Nephron (organoid): ENCODE measurements around the gene PRM2.
A peak's percentile ranks its signal among the peaks of the same experiment; 100 is the strongest.

Experiments used
- H3K27ac Mint-ChIP-seq, 3 experiments: 2 replicates each; pipeline ENCODE4 v1.8.0; 2020; ENCODE audit warnings: mixed read lengths in 3 of 3, mild to moderate bottlenecking in 2 of 3, moderate library complexity in 1 of 3
- H3K27me3 Mint-ChIP-seq: 2 replicates; pipeline ENCODE4 v1.8.0; 2021; ENCODE audit warnings: low read depth, mild to moderate bottlenecking, moderate library complexity, mixed read lengths
- H3K36me3 Mint-ChIP-seq: 2 replicates; pipeline ENCODE4 v1.8.0; 2020; ENCODE audit warnings: low read depth, mixed read lengths
- H3K4me1 Mint-ChIP-seq: 2 replicates; pipeline ENCODE4 v1.8.0; 2020; ENCODE audit warnings: mixed read lengths
- H3K4me3 Mint-ChIP-seq, 3 experiments: 2 replicates each; pipeline ENCODE4 v1.8.0; 2020; ENCODE audit warnings: mild to moderate bottlenecking in 3 of 3, mixed read lengths in 3 of 3, moderate library complexity in 2 of 3
- H3K9me3 Mint-ChIP-seq: 2 replicates; pipeline ENCODE4 v1.8.0; 2020; ENCODE audit warnings: mixed read lengths
- TF ChIP-seq, protein P1 (sequence below), 3 experiments: fragments of 200-600 bp; sonication (generic); IDR thresholded peaks; one replicate each; pipeline ENCODE4 v1.5.0; 2021; ENCODE audit warnings: antibody characterized with exemption in 3 of 3; ENCODE audit not compliant: unreplicated experiment in 3 of 3

PRM2 gene

GRCh38 chr16:11245988-11246387 lies 30.3 kb downstream of the PRM2 start:
- H3K9me3 Mint-ChIP-seq, result no peaks in the 10 kb centered on the region
- peaks cover 13% of the 10 kb centered on the region for H3K4me1 Mint-ChIP-seq
- H3K27me3 Mint-ChIP-seq, result peaks cover 15% of the 10 kb centered on the region
- TF ChIP-seq, protein P1, sequence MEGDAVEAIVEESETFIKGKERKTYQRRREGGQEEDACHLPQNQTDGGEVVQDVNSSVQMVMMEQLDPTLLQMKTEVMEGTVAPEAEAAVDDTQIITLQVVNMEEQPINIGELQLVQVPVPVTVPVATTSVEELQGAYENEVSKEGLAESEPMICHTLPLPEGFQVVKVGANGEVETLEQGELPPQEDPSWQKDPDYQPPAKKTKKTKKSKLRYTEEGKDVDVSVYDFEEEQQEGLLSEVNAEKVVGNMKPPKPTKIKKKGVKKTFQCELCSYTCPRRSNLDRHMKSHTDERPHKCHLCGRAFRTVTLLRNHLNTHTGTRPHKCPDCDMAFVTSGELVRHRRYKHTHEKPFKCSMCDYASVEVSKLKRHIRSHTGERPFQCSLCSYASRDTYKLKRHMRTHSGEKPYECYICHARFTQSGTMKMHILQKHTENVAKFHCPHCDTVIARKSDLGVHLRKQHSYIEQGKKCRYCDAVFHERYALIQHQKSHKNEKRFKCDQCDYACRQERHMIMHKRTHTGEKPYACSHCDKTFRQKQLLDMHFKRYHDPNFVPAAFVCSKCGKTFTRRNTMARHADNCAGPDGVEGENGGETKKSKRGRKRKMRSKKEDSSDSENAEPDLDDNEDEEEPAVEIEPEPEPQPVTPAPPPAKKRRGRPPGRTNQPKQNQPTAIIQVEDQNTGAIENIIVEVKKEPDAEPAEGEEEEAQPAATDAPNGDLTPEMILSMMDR (IDR thresholded peaks at IDR 0.05; ENCODE audit: unreplicated experiment in 3 of 3), result no peak
- peaks cover 7% of the 10 kb centered on the region for H3K36me3 Mint-ChIP-seq
- H3K4me3 Mint-ChIP-seq, result no peak overlapping the region
- no peak overlapping the region for H3K27ac Mint-ChIP-seq

GRCh38 chr16:11245222-11245737 lies 31.0 kb downstream of the PRM2 start:
- TF ChIP-seq, protein P1 (IDR thresholded peaks at IDR 0.05; ENCODE audit: unreplicated experiment in 3 of 3), result no peak
- peak overlapping the region in 1 of 3 experiments; percentile 6 for H3K27ac Mint-ChIP-seq
- peaks cover 15% of the 10 kb centered on the region for H3K27me3 Mint-ChIP-seq
- H3K4me3 Mint-ChIP-seq, result no peak overlapping the region
- H3K9me3 Mint-ChIP-seq, result no peaks in the 10 kb centered on the region
- peaks cover 3% of the 10 kb centered on the region for H3K36me3 Mint-ChIP-seq
- H3K4me1 Mint-ChIP-seq, result peaks cover 14% of the 10 kb centered on the region

DNA sequence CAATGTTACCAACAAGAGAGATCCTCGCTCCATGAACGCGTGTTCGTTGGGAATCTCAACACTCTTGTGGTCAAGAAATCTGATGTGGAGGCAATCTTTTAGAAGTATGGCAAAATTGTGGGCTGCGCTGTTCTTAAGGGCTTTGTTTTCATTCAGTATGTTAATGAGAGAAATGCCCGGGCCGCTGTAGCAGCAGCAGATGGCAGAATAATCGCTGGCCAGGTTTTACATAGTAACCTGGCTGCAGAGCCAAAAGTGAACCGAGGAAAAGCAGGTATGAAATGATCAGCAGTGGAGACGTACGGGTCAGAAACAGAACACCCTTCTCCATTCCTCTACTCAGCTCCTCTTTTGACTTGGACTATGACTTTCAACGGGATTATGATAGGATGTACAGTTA lies 33.6 kb downstream of the PRM2 start:
- Mint-ChIP-seq H3K27me3 (peaks cover 13% of the 10 kb centered on the region), H3K27ac (no peak overlapping the region), H3K4me1 (peaks cover 13% of the 10 kb centered on the region), H3K4me3 (no peak overlapping the region), H3K36me3 (no peaks in the 10 kb centered on the region), H3K9me3 (no peaks in the 10 kb centered on the region)
- TF ChIP-seq, protein P1 (IDR thresholded peaks at IDR 0.05; ENCODE audit: unreplicated experiment in 3 of 3), result no peak

DNA sequence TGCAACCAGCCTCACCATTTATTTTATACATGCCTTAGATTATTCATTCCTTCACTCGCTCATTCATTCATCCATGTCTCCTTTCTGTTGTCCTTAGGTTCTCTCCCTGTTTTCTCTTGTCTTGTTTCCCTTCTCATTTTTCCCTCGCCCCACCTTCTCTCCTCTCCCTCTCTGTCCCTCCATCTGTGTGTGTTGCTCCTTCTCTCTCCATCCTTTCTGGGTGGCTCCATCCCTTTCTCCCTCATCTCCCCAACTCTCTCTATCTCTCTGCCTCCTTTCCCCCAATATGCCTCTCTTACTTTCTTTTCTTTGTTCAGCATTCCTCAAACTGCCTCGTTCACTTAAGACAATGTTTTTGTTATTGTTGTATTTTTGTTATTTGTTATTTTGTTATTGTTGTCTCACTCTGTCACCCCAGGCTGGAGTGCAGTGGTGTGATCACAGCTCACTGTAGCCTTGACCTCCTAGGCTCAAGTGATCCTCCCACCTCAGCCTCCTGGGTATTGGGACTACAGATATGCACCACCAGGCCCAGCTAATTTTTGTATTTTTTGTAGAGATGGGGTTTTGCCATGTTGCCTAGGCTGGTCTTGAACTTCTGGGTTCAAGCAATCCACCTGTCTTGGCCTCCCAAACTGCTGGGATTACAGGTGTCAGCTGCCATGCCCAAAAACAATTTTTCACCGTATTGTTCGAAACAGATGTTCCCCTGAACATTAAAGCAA lies 34.6 kb downstream of the PRM2 start:
- H3K27me3 Mint-ChIP-seq, result peaks cover 13% of the 10 kb centered on the region
- H3K27ac Mint-ChIP-seq, result no peak overlapping the region
- TF ChIP-seq, protein P1 (IDR thresholded peaks at IDR 0.05; ENCODE audit: unreplicated experiment in 3 of 3), result no peak
- H3K4me3 Mint-ChIP-seq, result no peak overlapping the region
- peaks cover 13% of the 10 kb centered on the region for H3K4me1 Mint-ChIP-seq
- no peaks in the 10 kb centered on the region for H3K36me3 Mint-ChIP-seq
- H3K9me3 Mint-ChIP-seq, result no peaks in the 10 kb centered on the region

GRCh38 chr16:11240636-11241473 lies 35.4 kb downstream of the PRM2 start:
- no peaks in the 10 kb centered on the region for H3K36me3 Mint-ChIP-seq
- no peak overlapping the region for H3K27ac Mint-ChIP-seq
- H3K9me3 Mint-ChIP-seq, result no peaks in the 10 kb centered on the region
- H3K27me3 Mint-ChIP-seq, result peaks cover 13% of the 10 kb centered on the region
- no peak overlapping the region for H3K4me3 Mint-ChIP-seq
- TF ChIP-seq, protein P1 (IDR thresholded peaks at IDR 0.05; ENCODE audit: unreplicated experiment in 3 of 3), result no peak
- H3K4me1 Mint-ChIP-seq, result peaks cover 13% of the 10 kb centered on the region
